ENCODE measurements around the gene SERPINI1. TPM values are rescaled to one million over a fixed set of nuclear protein-coding genes. Genes with fewer than 3 reads are reported as not detected.

The SERPINI1 gene
- total RNA-seq, 1 donor from 2014 or later: 2.9 TPM

DNA sequence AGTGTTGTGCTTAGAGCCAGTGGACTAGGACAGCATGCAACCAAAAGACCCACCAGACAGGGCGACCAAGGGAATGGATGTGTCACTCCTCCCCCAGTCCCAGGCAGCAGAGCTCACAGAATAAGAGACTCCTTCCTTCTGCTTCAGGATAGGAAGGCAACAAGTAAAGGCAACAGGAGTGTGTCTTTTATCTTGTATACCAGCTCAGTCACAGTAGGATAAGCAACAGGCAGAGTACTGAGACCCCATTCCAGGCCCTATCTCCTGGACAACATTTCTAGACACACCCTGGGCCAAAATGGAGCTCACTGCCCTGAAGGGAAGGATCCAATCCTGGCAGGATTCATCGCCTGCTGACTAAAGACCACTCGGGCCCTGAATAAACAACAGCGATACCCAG is 25.8 kb upstream of the SERPINI1 start:
- no peak for DNase-seq (ENCODE audit: low read depth)
- TF ChIP-seq, protein P1, sequence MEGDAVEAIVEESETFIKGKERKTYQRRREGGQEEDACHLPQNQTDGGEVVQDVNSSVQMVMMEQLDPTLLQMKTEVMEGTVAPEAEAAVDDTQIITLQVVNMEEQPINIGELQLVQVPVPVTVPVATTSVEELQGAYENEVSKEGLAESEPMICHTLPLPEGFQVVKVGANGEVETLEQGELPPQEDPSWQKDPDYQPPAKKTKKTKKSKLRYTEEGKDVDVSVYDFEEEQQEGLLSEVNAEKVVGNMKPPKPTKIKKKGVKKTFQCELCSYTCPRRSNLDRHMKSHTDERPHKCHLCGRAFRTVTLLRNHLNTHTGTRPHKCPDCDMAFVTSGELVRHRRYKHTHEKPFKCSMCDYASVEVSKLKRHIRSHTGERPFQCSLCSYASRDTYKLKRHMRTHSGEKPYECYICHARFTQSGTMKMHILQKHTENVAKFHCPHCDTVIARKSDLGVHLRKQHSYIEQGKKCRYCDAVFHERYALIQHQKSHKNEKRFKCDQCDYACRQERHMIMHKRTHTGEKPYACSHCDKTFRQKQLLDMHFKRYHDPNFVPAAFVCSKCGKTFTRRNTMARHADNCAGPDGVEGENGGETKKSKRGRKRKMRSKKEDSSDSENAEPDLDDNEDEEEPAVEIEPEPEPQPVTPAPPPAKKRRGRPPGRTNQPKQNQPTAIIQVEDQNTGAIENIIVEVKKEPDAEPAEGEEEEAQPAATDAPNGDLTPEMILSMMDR (conservative IDR thresholded peaks at IDR 0.05; ENCODE audit: low read depth, low read length): no peak
- no peak overlapping the region for H3K4me3 ChIP-seq (ENCODE audit: low read depth, low read length)

DNA sequence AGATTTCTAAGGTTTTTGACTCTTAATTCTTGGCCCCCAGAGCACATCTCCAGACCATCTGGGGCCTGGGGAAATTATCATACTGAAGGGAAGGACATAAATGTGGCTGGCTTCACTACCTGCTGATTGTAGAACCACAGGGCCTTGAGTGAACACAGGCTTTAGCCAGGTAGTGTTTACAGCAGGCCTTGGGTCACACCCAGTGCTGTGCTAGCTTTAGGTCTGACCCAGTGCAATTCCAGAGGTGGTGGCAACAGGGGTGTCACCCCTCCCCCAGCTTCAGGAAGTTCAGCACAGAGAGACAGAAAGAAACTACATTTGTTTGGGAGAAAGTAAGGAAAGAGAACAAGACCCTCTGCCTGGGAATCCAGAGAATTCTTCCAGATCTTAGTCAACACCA is 25.0 kb upstream of the SERPINI1 start:
- H3K4me3 ChIP-seq (ENCODE audit: low read depth, low read length): no peak overlapping the region
- TF ChIP-seq, protein P1 (conservative IDR thresholded peaks at IDR 0.05; ENCODE audit: low read depth, low read length): no peak
- DNase-seq (ENCODE audit: low read depth): no peak

DNA sequence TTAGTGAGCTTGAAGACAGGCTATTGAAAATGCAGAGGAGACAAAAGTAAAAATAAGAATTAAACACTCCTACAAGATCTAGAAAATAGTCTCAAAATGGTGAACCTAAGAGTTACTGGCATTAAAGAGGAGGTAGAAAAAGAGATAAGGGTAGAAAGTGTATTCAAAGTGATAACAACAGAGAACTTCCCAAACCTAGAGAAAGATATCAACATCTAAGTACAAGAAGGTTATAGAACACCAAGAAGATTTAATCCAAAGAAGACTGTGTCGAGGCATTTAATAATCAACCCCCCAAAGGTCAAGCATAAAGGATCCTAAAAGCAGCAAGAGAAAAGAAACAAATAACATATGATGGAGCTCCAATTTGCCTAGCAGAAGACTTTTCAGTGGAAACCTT is 24.1 kb upstream of the SERPINI1 start:
- H3K4me3 ChIP-seq (ENCODE audit: low read depth, low read length): no peak overlapping the region
- TF ChIP-seq, protein P1 (conservative IDR thresholded peaks at IDR 0.05; ENCODE audit: low read depth, low read length): no peak
- no peak for DNase-seq (ENCODE audit: low read depth)

DNA sequence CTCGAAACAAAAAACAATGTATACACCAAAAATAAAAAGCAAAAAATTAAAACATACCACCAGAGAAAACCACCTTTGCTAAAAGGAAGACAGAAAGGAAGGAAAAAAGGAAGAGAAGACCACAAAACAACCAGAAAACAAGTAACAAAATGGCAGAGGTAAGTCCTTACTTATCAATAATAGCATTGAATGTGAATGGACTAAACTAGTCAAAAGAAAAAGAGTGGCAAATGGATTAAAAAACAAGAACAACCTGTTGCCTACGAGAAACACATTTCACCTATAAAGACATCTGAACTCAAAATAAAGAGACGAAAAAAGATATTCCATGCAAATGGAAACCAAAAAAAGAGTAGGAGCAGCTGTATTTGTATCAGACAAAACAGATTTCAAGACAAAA is 23.1 kb upstream of the SERPINI1 start:
- TF ChIP-seq, protein P1 (conservative IDR thresholded peaks at IDR 0.05; ENCODE audit: low read depth, low read length): no peak
- DNase-seq (ENCODE audit: low read depth): no peak
- H3K4me3 ChIP-seq (ENCODE audit: low read depth, low read length): no peak overlapping the region

DNA sequence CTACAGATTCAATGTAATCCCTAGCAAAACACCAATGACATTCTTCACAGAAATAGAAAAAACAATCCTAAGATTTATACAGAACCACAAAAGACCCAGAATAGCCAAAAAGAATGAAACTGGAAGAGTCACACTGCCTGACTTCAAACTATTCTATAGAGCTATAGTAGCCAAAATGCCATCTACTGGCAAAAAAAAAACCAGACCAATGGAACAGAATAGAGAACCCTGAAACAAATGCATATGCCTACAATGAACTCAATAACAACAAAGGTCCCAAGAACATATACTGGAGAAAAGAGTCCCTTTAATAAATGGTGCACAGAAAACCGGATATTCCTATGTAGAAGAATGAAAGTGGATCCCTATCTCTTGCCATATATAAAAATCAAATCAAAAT is 20.6 kb upstream of the SERPINI1 start:
- TF ChIP-seq, protein P1 (conservative IDR thresholded peaks at IDR 0.05; ENCODE audit: low read depth, low read length): no peak
- DNase-seq (ENCODE audit: low read depth): no peak
- no peak overlapping the region for H3K4me3 ChIP-seq (ENCODE audit: low read depth, low read length)

DNA sequence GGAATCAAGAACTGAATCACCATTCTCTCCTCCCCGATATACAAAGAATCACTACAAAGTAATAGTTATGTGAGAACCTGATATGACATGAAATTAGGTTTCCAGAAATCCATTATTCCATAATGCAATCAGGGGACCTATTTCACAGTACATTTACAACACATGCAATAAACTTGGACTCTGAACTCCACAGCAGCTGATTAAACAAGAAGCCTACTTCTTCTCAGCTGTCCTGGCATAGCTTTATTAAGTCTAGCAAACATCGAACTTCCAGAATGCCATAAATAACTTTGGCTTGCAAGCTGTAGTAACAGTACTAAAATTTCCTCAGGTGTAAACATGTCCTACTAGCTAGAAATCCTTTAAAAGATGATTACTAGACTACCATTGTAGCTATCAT is 18.6 kb upstream of the SERPINI1 start:
- TF ChIP-seq, protein P1 (conservative IDR thresholded peaks at IDR 0.05; ENCODE audit: low read depth, low read length): no peak
- H3K4me3 ChIP-seq (ENCODE audit: low read depth, low read length): no peak overlapping the region
- no peak for DNase-seq (ENCODE audit: low read depth)

DNA sequence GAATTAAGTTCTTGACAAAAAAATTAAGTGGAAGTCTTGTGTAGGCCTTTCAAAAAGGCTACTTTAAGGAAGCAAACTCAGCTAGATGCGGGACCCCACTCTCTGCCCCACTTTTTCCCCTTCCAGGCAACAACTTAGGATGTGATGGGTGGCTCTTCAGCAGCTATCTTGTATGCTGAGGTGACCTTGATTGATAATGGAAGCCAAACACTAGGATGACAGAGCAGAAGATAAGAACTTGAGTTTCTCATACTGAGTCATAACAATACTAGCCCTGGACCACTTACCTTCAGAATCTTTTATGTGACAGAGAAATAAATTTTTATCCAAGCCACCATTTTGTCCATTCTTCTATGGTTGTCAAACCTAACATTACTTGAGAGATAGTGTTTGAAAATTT is 16.9 kb upstream of the SERPINI1 start:
- no peak overlapping the region for H3K4me3 ChIP-seq (ENCODE audit: low read depth, low read length)
- TF ChIP-seq, protein P1 (conservative IDR thresholded peaks at IDR 0.05; ENCODE audit: low read depth, low read length): no peak
- no peak for DNase-seq (ENCODE audit: low read depth)
